NOMO-1 (cell line): ENCODE measurements around the gene OR2C1.

Experiments
- DNase-seq, 2 experiments: peaks; one replicate each; lab custom pipeline; 2025; ENCODE audit not compliant: unreplicated experiment in 2 of 2; lab: John Stamatoyannopoulos, UW

Gene OR2C1

GRCh38 chr16:3389663-3390338 is 34.1 kb downstream of the OR2C1 start:
- DNase-seq = no peak

- DNase-seq = no peak
Observed at GRCh38 chr16:3400446-3400778, 44.7 kb downstream of the OR2C1 start.

- DNase-seq = peak; percentile 98 to 99
Observed at GRCh38 chr16:3400779-3401688, 45.3 kb downstream of the OR2C1 start, which contains the start of the genes ZNF174 and ZSCAN32. ZNF174 (plus strand) TSS chr16:3401215; CDS start chr16:3402005, 790 bp downstream. ZSCAN32 (minus strand) TSS chr16:3401004; CDS start chr16:3397557, 3,447 bp downstream.

- peak in 1 of 2 experiments; percentile 13 for DNase-seq
Observed at GRCh38 chr16:3401719-3402397, 46.2 kb downstream of the OR2C1 start.
